ENCODE data around the gene PLEKHA4. TPM values are rescaled to one million over a fixed set of nuclear protein-coding genes. Genes with fewer than 3 reads are reported as not detected.

The PLEKHA4 gene
- total RNA-seq, 1 experiment from 2014 or later: 4.2 TPM

- ChIA-PET CTCF (no interaction called here), POLR2A (no interaction called here)
- DNase-seq (ENCODE audit: low read depth, low spot score) (no peak), ATAC-seq (no peak)
- Histone ChIP-seq H3K36me3 (ENCODE audit: control insufficient read depth, insufficient read depth, low read length) (no peaks in the 10 kb centered on the region), H3K9me3 (ENCODE audit: control insufficient read depth, insufficient read depth, low read depth, low read length) (no peaks in the 10 kb centered on the region), H3K27ac (ENCODE audit: low read length) (no peak overlapping the region), H3K4me3 (ENCODE audit: low read depth in 2 of 2, low read length in 2 of 2) (no peak overlapping the region), H3K27me3 (ENCODE audit: control insufficient read depth, insufficient read depth, low read length) (no peaks in the 10 kb centered on the region), H3K4me1 (ENCODE audit: control insufficient read depth, insufficient read depth, low read length) (no peaks in the 10 kb centered on the region)
- in situ Hi-C loops (cut with HindIII; ENCODE audit: low pct_unique_long_range_greater_than_20kb, low sequenced_read_pairs) (no loop called here), intact Hi-C loops (cut with micrococcal nuclease; ENCODE audit: unreplicated experiment) (no loop called here)
- BruUV-seq (replicated peaks): no TSS peak
- no peak for TF ChIP-seq POLR2AphosphoS5 (IDR thresholded peaks at IDR 0.05; ENCODE audit: low read depth, low read length)
- no peak for TF ChIP-seq SIN3A (IDR thresholded peaks at IDR 0.05; ENCODE audit: borderline replicate concordance, insufficient read depth, low read depth, low read length)
- no peak for TF ChIP-seq TCF7L2 (IDR thresholded peaks at IDR 0.05; ENCODE audit: low read depth, low read length)
- TF ChIP-seq REST (IDR thresholded peaks at IDR 0.05; ENCODE audit: insufficient read depth in 1 of 2, low read depth in 2 of 2, low read length in 1 of 2): no peak
- no peak for TF ChIP-seq CTCF (IDR thresholded peaks at IDR 0.05)
Measured at GRCh38 chr19:48856921-48857320, 11.5 kb downstream of the PLEKHA4 start.

GRCh38 chr19:48854103-48854502 lies 14.3 kb downstream of the PLEKHA4 start:
- CTCF ChIA-PET: no interaction called here
- in situ Hi-C loops (cut with HindIII; ENCODE audit: low pct_unique_long_range_greater_than_20kb, low sequenced_read_pairs): no loop called here

More at GRCh38 chr19:48854103-48854502, 14.3 kb downstream of the PLEKHA4 start:
- TF ChIP-seq TCF7L2 (IDR thresholded peaks at IDR 0.05; ENCODE audit: low read depth, low read length) (no peak), CTCF (IDR thresholded peaks at IDR 0.05) (no peak), SIN3A (IDR thresholded peaks at IDR 0.05; ENCODE audit: borderline replicate concordance, insufficient read depth, low read depth, low read length) (no peak), POLR2AphosphoS5 (IDR thresholded peaks at IDR 0.05; ENCODE audit: low read depth, low read length) (no peak)
- POLR2A ChIA-PET: no interaction called here
- no peaks in the 10 kb centered on the region for H3K4me1 ChIP-seq (ENCODE audit: control insufficient read depth, insufficient read depth, low read length)
- H3K36me3 ChIP-seq (ENCODE audit: control insufficient read depth, insufficient read depth, low read length): no peaks in the 10 kb centered on the region
- no peak overlapping the region for H3K4me3 ChIP-seq (ENCODE audit: low read depth in 2 of 2, low read length in 2 of 2)
- intact Hi-C loops (cut with micrococcal nuclease; ENCODE audit: unreplicated experiment): no loop called here
- ATAC-seq (no peak; the same call in 1 of the 2 replicates), DNase-seq (ENCODE audit: low read depth, low spot score) (no peak)
- H3K27me3 ChIP-seq (ENCODE audit: control insufficient read depth, insufficient read depth, low read length): no peaks in the 10 kb centered on the region
- H3K27ac ChIP-seq (ENCODE audit: low read length): no peak overlapping the region
- BruUV-seq (replicated peaks): no TSS peak
- no peaks in the 10 kb centered on the region for H3K9me3 ChIP-seq (ENCODE audit: control insufficient read depth, insufficient read depth, low read depth, low read length)
